K562 (cell line): ENCODE data around the gene ABR.

Experiments used
- NCOR1 ChIP-seq: fragments of 450-650 bp; IDR thresholded peaks from 2 replicates; pipeline ENCODE4 v1.6.1; 2016; ENCODE audit warnings: mild to moderate bottlenecking, moderate library complexity
- TF ChIP-seq, protein P1 (sequence below): sonication (generic); formaldehyde crosslinking; IDR thresholded peaks from 2 replicates; pipeline ENCODE4 v1.9.0; 2022; ENCODE audit warnings: mild to moderate bottlenecking, missing genetic modification reagents

DNA sequence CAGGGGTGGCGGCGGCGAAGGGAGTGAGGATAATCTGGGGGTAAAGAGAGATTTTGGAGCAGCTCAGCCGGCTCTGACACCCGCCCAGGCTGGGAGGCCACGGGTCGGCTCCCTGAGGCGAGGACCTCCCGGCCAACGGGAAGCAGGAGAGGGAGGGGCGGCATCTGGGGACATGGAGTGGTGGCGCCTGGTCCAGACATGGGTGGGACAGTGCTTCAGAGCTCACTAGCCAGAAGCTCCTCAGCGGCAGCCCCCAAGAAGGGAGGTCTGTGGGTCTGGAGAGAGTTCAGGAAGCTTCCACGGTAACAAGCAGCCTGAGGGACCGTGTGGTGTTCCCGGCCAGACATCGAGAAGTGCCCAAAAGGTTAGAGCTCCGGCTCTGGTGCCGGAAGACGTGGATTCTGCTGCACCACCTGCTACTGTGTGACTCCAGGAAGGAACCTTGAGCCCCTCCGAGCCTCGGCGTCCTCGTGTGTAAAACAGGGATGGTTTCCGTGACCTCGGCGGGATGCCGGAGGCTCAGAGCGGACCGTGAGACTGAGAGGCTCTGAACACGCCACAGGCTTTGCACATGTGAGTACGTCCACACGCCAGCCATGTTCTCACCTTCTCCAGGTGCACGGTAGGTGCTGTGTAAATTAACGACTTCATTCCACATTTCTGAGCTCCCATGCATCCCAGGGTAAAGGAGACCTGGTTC lies 126.0 kb downstream of the ABR start:
- no peak for TF ChIP-seq NCOR1
- TF ChIP-seq, protein P1, sequence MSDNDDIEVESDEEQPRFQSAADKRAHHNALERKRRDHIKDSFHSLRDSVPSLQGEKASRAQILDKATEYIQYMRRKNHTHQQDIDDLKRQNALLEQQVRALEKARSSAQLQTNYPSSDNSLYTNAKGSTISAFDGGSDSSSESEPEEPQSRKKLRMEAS, result no peak
